Measurements from ENCODE around the gene TMEM154. TPM values are rescaled to one million over a fixed set of nuclear protein-coding genes. Genes with fewer than 3 reads are reported as not detected.

The TMEM154 gene
- total RNA-seq, 1 experiment from 2014 or later, result 34.5 TPM

GRCh38 chr4:152659806-152660205, 20.0 kb downstream of the TMEM154 start:
- BruUV-seq (replicated peaks), result no TSS peak
- Histone ChIP-seq H4K20me1 (ENCODE audit: insufficient read depth) (no peaks in the 10 kb centered on the region), H3K27ac (no peak overlapping the region), H3K9me3 (ENCODE audit: insufficient read depth, low read depth) (peaks cover 12% of the 10 kb centered on the region; the same call in 1 of the 2 replicates), H3K79me2 (ENCODE audit: low read depth) (no peaks in the 10 kb centered on the region), H3K4me2 (no peak overlapping the region), H3F3A (ENCODE audit: insufficient read depth, low read depth) (no peaks in the 10 kb centered on the region), H3K36me3 (ENCODE audit: low read depth) (no peaks in the 10 kb centered on the region), H3K4me1 (replicated peaks; ENCODE audit: insufficient read depth) (no peaks in the 10 kb centered on the region), H3K4me3 (no peak overlapping the region), H3K9me2 (ENCODE audit: insufficient read depth) (no peaks in the 10 kb centered on the region), H2AFZ (no peak overlapping the region), H3K27me3 (ENCODE audit: insufficient read depth, low read depth) (no peaks in the 10 kb centered on the region)
- TF ChIP-seq CTCF (conservative IDR thresholded peaks at IDR 0.05), result no peak
- TF ChIP-seq EZH2 (IDR thresholded peaks at IDR 0.05; ENCODE audit: low read depth), result no peak
- CTCF ChIA-PET, result no interaction called here
- intact Hi-C loops (cut with micrococcal nuclease; ENCODE audit: unreplicated experiment), result no loop called here
- POLR2A ChIA-PET (ENCODE audit: unreplicated experiment), result no interaction called here
- no peak for DNase-seq

- TF ChIP-seq EZH2 (IDR thresholded peaks at IDR 0.05; ENCODE audit: low read depth) (no peak), CTCF (conservative IDR thresholded peaks at IDR 0.05) (no peak)
- Histone ChIP-seq H3K27me3 (ENCODE audit: insufficient read depth, low read depth) (no peaks in the 10 kb centered on the region), H3K4me3 (no peak overlapping the region), H3F3A (ENCODE audit: insufficient read depth, low read depth) (no peaks in the 10 kb centered on the region), H3K4me2 (no peak overlapping the region), H2AFZ (no peak overlapping the region), H3K4me1 (replicated peaks; ENCODE audit: insufficient read depth) (no peaks in the 10 kb centered on the region), H3K27ac (no peak overlapping the region), H4K20me1 (ENCODE audit: insufficient read depth) (no peaks in the 10 kb centered on the region), H3K9me3 (ENCODE audit: insufficient read depth, low read depth) (peaks cover 12% of the 10 kb centered on the region; the same call in 1 of the 2 replicates), H3K36me3 (ENCODE audit: low read depth) (no peaks in the 10 kb centered on the region), H3K79me2 (ENCODE audit: low read depth) (no peaks in the 10 kb centered on the region), H3K9me2 (ENCODE audit: insufficient read depth) (no peaks in the 10 kb centered on the region)
- POLR2A ChIA-PET (ENCODE audit: unreplicated experiment), result no interaction called here
- CTCF ChIA-PET, result no interaction called here
- DNase-seq, result no peak
- BruUV-seq (replicated peaks), result no TSS peak
- intact Hi-C loops (cut with micrococcal nuclease; ENCODE audit: unreplicated experiment), result no loop called here
Observed at GRCh38 chr4:152657657-152658056, 22.1 kb downstream of the TMEM154 start.

GRCh38 chr4:152655272-152656129, 24.3 kb downstream of the TMEM154 start:
- intact Hi-C loops (cut with micrococcal nuclease; ENCODE audit: unreplicated experiment), result no loop called here
- no TSS peak for BruUV-seq (replicated peaks)
- Histone ChIP-seq H3K9me3 (ENCODE audit: insufficient read depth, low read depth) (peaks cover 12% of the 10 kb centered on the region; the same call in 1 of the 2 replicates), H3K27me3 (ENCODE audit: insufficient read depth, low read depth) (no peaks in the 10 kb centered on the region), H3K27ac (no peak overlapping the region), H2AFZ (no peak overlapping the region), H4K20me1 (ENCODE audit: insufficient read depth) (no peaks in the 10 kb centered on the region), H3K36me3 (ENCODE audit: low read depth) (no peaks in the 10 kb centered on the region), H3K4me2 (no peak overlapping the region), H3K4me3 (no peak overlapping the region), H3K4me1 (replicated peaks; ENCODE audit: insufficient read depth) (no peaks in the 10 kb centered on the region), H3F3A (ENCODE audit: insufficient read depth, low read depth) (no peaks in the 10 kb centered on the region), H3K79me2 (ENCODE audit: low read depth) (no peaks in the 10 kb centered on the region), H3K9me2 (ENCODE audit: insufficient read depth) (no peaks in the 10 kb centered on the region)
- TF ChIP-seq CTCF (conservative IDR thresholded peaks at IDR 0.05) (no peak), EZH2 (IDR thresholded peaks at IDR 0.05; ENCODE audit: low read depth) (no peak)
- no peak for DNase-seq
- ChIA-PET POLR2A (ENCODE audit: unreplicated experiment) (no interaction called here), CTCF (no interaction called here)
